Measurements from ENCODE around the gene LRRC41. TPM values are rescaled to one million over a fixed set of nuclear protein-coding genes. Genes with fewer than 3 reads are reported as not detected.

LRRC41 gene
- total RNA-seq, 2 experiments from 2014 or later = 31.4 to 34.6 TPM

- Mint-ChIP-seq H3K36me3 (peaks cover 47% of the 10 kb centered on the region), H3K27me3 (no peaks in the 10 kb centered on the region), H3K9me3 (no peaks in the 10 kb centered on the region), H3K27ac (no peak overlapping the region), H3K4me1 (ENCODE audit: low read depth) (peaks cover 3% of the 10 kb centered on the region), H3K4me3 (no peak overlapping the region)
- CTCF ChIA-PET = interaction anchor here (1.5 kb wide), 1 partner anchor 67 kb away, joined by 4 read pairs; no protein-coding TSS in a partner anchor
- POLR2A ChIA-PET = interaction anchor here (0.9 to 1.7 kb wide), 2 partner anchors 8 to 10 kb away, joined by 3 read pairs; no protein-coding TSS in a partner anchor
- intact Hi-C loops (cut with micrococcal nuclease) = no loop called here
- no peak for DNase-seq
These were observed 22.4 kb downstream of the LRRC41 start for GRCh38 chr1:46281021-46281420.

GRCh38 chr1:46280092-46280491, 23.3 kb downstream of the LRRC41 start:
- H3K27me3 Mint-ChIP-seq = no peaks in the 10 kb centered on the region
- H3K27ac Mint-ChIP-seq = no peak overlapping the region
- CTCF ChIA-PET = no interaction called here
- intact Hi-C loops (cut with micrococcal nuclease) = no loop called here
- no peaks in the 10 kb centered on the region for H3K9me3 Mint-ChIP-seq
- no peaks in the 10 kb centered on the region for H3K4me1 Mint-ChIP-seq (ENCODE audit: low read depth)
- H3K4me3 Mint-ChIP-seq = no peak overlapping the region
- peaks cover 54% of the 10 kb centered on the region for H3K36me3 Mint-ChIP-seq
- POLR2A ChIA-PET = interaction anchor here (1.7 kb wide), 1 partner anchor 11 kb away, joined by 3 read pairs; no protein-coding TSS in a partner anchor
- no peak for DNase-seq

GRCh38 chr1:46278807-46279206, 24.6 kb downstream of the LRRC41 start:
- H3K4me1 Mint-ChIP-seq (ENCODE audit: low read depth) = no peaks in the 10 kb centered on the region
- ChIA-PET POLR2A (no interaction called here), CTCF (no interaction called here)
- H3K4me3 Mint-ChIP-seq = no peak overlapping the region
- H3K9me3 Mint-ChIP-seq = no peaks in the 10 kb centered on the region
- intact Hi-C loops (cut with micrococcal nuclease) = no loop called here
- peaks cover 61% of the 10 kb centered on the region for H3K36me3 Mint-ChIP-seq
- no peaks in the 10 kb centered on the region for H3K27me3 Mint-ChIP-seq
- no peak overlapping the region for H3K27ac Mint-ChIP-seq
- DNase-seq = no peak

GRCh38 chr1:46277658-46278373, 25.6 kb downstream of the LRRC41 start:
- Mint-ChIP-seq H3K9me3 (no peaks in the 10 kb centered on the region), H3K4me3 (no peak overlapping the region), H3K36me3 (peaks cover 65% of the 10 kb centered on the region), H3K4me1 (ENCODE audit: low read depth) (no peaks in the 10 kb centered on the region), H3K27ac (no peak overlapping the region), H3K27me3 (no peaks in the 10 kb centered on the region)
- ChIA-PET POLR2A (no interaction called here), CTCF (interaction anchor here (1.3 to 3.1 kb wide), 2 partner anchors 54 to 70 kb away, joined by 3 to 8 read pairs; no protein-coding TSS in a partner anchor)
- DNase-seq = no peak
- intact Hi-C loops (cut with micrococcal nuclease) = no loop called here

- no peak overlapping the region for H3K4me3 Mint-ChIP-seq
- ChIA-PET POLR2A (interaction anchor here (1.3 to 2.4 kb wide), 2 partner anchors 10 to 30 kb away, joined by 4 to 6 read pairs; no protein-coding TSS in a partner anchor), CTCF (interaction anchor here (3.1 kb wide), 1 partner anchor 51 kb away, joined by 8 read pairs; no protein-coding TSS in a partner anchor)
- intact Hi-C loops (cut with micrococcal nuclease) = no loop called here
- no peak for DNase-seq
- no peaks in the 10 kb centered on the region for H3K9me3 Mint-ChIP-seq
- H3K27me3 Mint-ChIP-seq = no peaks in the 10 kb centered on the region
- H3K4me1 Mint-ChIP-seq (ENCODE audit: low read depth) = no peaks in the 10 kb centered on the region
- H3K27ac Mint-ChIP-seq = no peak overlapping the region
- H3K36me3 Mint-ChIP-seq = peaks cover 74% of the 10 kb centered on the region
These were observed 28.4 kb downstream of the LRRC41 start for GRCh38 chr1:46275030-46275337.

- H3K36me3 Mint-ChIP-seq = peaks cover 76% of the 10 kb centered on the region
- no peak for DNase-seq
- no peak overlapping the region for H3K27ac Mint-ChIP-seq
- CTCF ChIA-PET = no interaction called here
- POLR2A ChIA-PET = interaction anchor here (0.8 to 2.4 kb wide), 2 partner anchors 11 to 30 kb away, joined by 3 to 6 read pairs; no protein-coding TSS in a partner anchor
- H3K27me3 Mint-ChIP-seq = no peaks in the 10 kb centered on the region
- H3K4me3 Mint-ChIP-seq = no peak overlapping the region
- H3K9me3 Mint-ChIP-seq = no peaks in the 10 kb centered on the region
- no peaks in the 10 kb centered on the region for H3K4me1 Mint-ChIP-seq (ENCODE audit: low read depth)
- intact Hi-C loops (cut with micrococcal nuclease) = no loop called here
These were observed 29.0 kb downstream of the LRRC41 start for GRCh38 chr1:46274225-46275029.

- ChIA-PET POLR2A (no interaction called here), CTCF (no interaction called here)
- Mint-ChIP-seq H3K27me3 (no peaks in the 10 kb centered on the region), H3K4me1 (ENCODE audit: low read depth) (no peaks in the 10 kb centered on the region), H3K4me3 (no peak overlapping the region), H3K36me3 (peaks cover 81% of the 10 kb centered on the region), H3K9me3 (no peaks in the 10 kb centered on the region), H3K27ac (no peak overlapping the region)
- DNase-seq = no peak
- intact Hi-C loops (cut with micrococcal nuclease) = no loop called here
These were observed 34.8 kb downstream of the LRRC41 start for GRCh38 chr1:46268578-46268977.

GRCh38 chr1:46263146-46263545, 40.3 kb downstream of the LRRC41 start:
- Mint-ChIP-seq H3K9me3 (no peaks in the 10 kb centered on the region), H3K4me1 (ENCODE audit: low read depth) (no peaks in the 10 kb centered on the region), H3K36me3 (peaks cover 81% of the 10 kb centered on the region), H3K27ac (no peak overlapping the region), H3K4me3 (no peak overlapping the region), H3K27me3 (no peaks in the 10 kb centered on the region)
- ChIA-PET CTCF (interaction anchor here (1.3 kb wide), 1 partner anchor 18 kb away, joined by 5 read pairs; no protein-coding TSS in a partner anchor), POLR2A (interaction anchor here (1.4 kb wide), 1 partner anchor 22 kb away, joined by 3 read pairs; no protein-coding TSS in a partner anchor)
- DNase-seq = no peak
- intact Hi-C loops (cut with micrococcal nuclease) = no loop called here

- ChIA-PET POLR2A (interaction anchor here (1.4 kb wide), 1 partner anchor 22 kb away, joined by 3 read pairs; no protein-coding TSS in a partner anchor), CTCF (interaction anchor here (1.3 kb wide), 1 partner anchor 17 kb away, joined by 5 read pairs; no protein-coding TSS in a partner anchor)
- Mint-ChIP-seq H3K36me3 (peaks cover 78% of the 10 kb centered on the region), H3K4me1 (ENCODE audit: low read depth) (no peaks in the 10 kb centered on the region), H3K4me3 (no peak overlapping the region), H3K27me3 (no peaks in the 10 kb centered on the region), H3K9me3 (no peaks in the 10 kb centered on the region), H3K27ac (no peak overlapping the region)
- no peak for DNase-seq
- intact Hi-C loops (cut with micrococcal nuclease) = no loop called here
These were observed 40.9 kb downstream of the LRRC41 start for GRCh38 chr1:46262508-46262907.

- H3K4me3 Mint-ChIP-seq = no peak overlapping the region
- POLR2A ChIA-PET = no interaction called here
- H3K9me3 Mint-ChIP-seq = no peaks in the 10 kb centered on the region
- H3K4me1 Mint-ChIP-seq (ENCODE audit: low read depth) = peaks cover 9% of the 10 kb centered on the region
- no peak overlapping the region for H3K27ac Mint-ChIP-seq
- CTCF ChIA-PET = no interaction called here
- H3K27me3 Mint-ChIP-seq = no peaks in the 10 kb centered on the region
- intact Hi-C loops (cut with micrococcal nuclease) = no loop called here
- H3K36me3 Mint-ChIP-seq = peaks cover 68% of the 10 kb centered on the region
- DNase-seq = no peak
These were observed 46.9 kb downstream of the LRRC41 start for GRCh38 chr1:46256523-46256922.

GRCh38 chr1:46254668-46255067, 48.7 kb downstream of the LRRC41 start:
- intact Hi-C loops (cut with micrococcal nuclease) = no loop called here
- H3K27ac Mint-ChIP-seq = no peak overlapping the region
- H3K36me3 Mint-ChIP-seq = peaks cover 61% of the 10 kb centered on the region

More at GRCh38 chr1:46254668-46255067, 48.7 kb downstream of the LRRC41 start:
- H3K27me3 Mint-ChIP-seq = no peaks in the 10 kb centered on the region
- POLR2A ChIA-PET = interaction anchor here (0.6 kb wide), 1 partner anchor 13 kb away, joined by 3 read pairs; no protein-coding TSS in a partner anchor
- H3K4me3 Mint-ChIP-seq = no peak overlapping the region
- CTCF ChIA-PET = interaction anchor here (1.4 to 1.8 kb wide), 2 partner anchors 10 to 31 kb away, joined by 5 to 7 read pairs; no protein-coding TSS in a partner anchor
- H3K9me3 Mint-ChIP-seq = no peaks in the 10 kb centered on the region
- DNase-seq = no peak
- H3K4me1 Mint-ChIP-seq (ENCODE audit: low read depth) = peaks cover 10% of the 10 kb centered on the region

Data from activated CD4-positive, alpha-beta memory T cell treated with anti-CD3 and anti-CD28 coated beads for 36 hours (primary cell).